Liver (tissue), 9 donors: ENCODE measurements around the gene TLX3. TPM values are rescaled to one million over a fixed set of nuclear protein-coding genes. Genes with fewer than 3 reads are reported as not detected.
A peak's percentile ranks its signal among the peaks of the same experiment; 100 is the strongest.

Experiments used
- DNase-seq: peaks from one replicate; pipeline ENCODE4 v3.0.0-alpha.2; 2017; ENCODE audit warnings: low spot score
- H3K27ac ChIP-seq, 2 donors: one replicate each; pipeline ENCODE4 v1.7.0; 2013; ENCODE audit warnings: inconsistent platforms in 2 of 2, low read length in 2 of 2, control low read depth in 1 of 2, low read depth in 1 of 2, mild to moderate bottlenecking in 1 of 2
- H3K27me3 ChIP-seq, 4 donors: one replicate each; pipeline versions ENCODE4 v1.6.1 to v1.7.0; 2013; ENCODE audit warnings: low read length in 3 of 4, inconsistent platforms in 1 of 4, mild to moderate bottlenecking in 1 of 4, moderate library complexity in 1 of 4; ENCODE audit not compliant: control insufficient read depth in 4 of 4, insufficient read depth in 4 of 4
- H3K36me3 ChIP-seq, 4 donors: one replicate each; pipeline versions ENCODE4 v1.6.1 to v1.7.0; 2013; ENCODE audit warnings: low read length in 3 of 4, mild to moderate bottlenecking in 3 of 4, low read depth in 1 of 4, moderate library complexity in 1 of 4; ENCODE audit not compliant: control insufficient read depth in 4 of 4, insufficient read depth in 3 of 4
- H3K4me1 ChIP-seq, 4 donors: one replicate each; pipeline versions ENCODE4 v1.6.1 to v1.7.0; 2013; ENCODE audit warnings: low read length in 3 of 4, mild to moderate bottlenecking in 3 of 4, moderate library complexity in 1 of 4; ENCODE audit not compliant: control insufficient read depth in 4 of 4, insufficient read depth in 4 of 4
- H3K4me3 ChIP-seq, 3 donors: one replicate each; pipeline versions ENCODE4 v1.6.1 to v1.7.0; 2013; ENCODE audit warnings: low read length in 3 of 3, control low read depth in 1 of 3, low read depth in 1 of 3, mild to moderate bottlenecking in 1 of 3
- H3K9ac ChIP-seq, 2 donors: one replicate each; pipeline ENCODE4 v1.7.0; 2013; ENCODE audit warnings: low read length in 2 of 2, mild to moderate bottlenecking in 2 of 2, moderate library complexity in 2 of 2, control low read depth in 1 of 2, low read depth in 1 of 2
- H3K9me3 ChIP-seq, 4 donors: one replicate each; pipeline versions ENCODE4 v1.6.1 to v1.7.0; 2013; ENCODE audit warnings: low read length in 3 of 4; ENCODE audit not compliant: control insufficient read depth in 4 of 4
- EGR1 ChIP-seq, 2 donors: IDR thresholded peaks; 2 replicates each; pipeline ENCODE4 v1.6.1; 2016 to 2018; ENCODE audit warnings: antibody characterized with exemption in 2 of 2, low read depth in 2 of 2
- FOXA1 ChIP-seq: IDR thresholded peaks from 2 replicates; pipeline ENCODE4 v1.6.1; 2016; ENCODE audit warnings: antibody characterized with exemption
- FOXA2 ChIP-seq: IDR thresholded peaks from 2 replicates; pipeline ENCODE4 v1.6.1; 2016; ENCODE audit warnings: antibody characterized with exemption
- GABPA ChIP-seq, 2 donors: IDR thresholded peaks in 1 of 2; conservative IDR thresholded peaks in 1 of 2; 2 replicates each; pipeline ENCODE4 v1.6.1; 2016; ENCODE audit warnings: antibody characterized with exemption in 2 of 2, mild to moderate bottlenecking in 1 of 2, moderate library complexity in 1 of 2
- HNF4A ChIP-seq, 2 donors: conservative IDR thresholded peaks; 2 replicates each; pipeline ENCODE4 v1.6.1; 2016; ENCODE audit warnings: antibody characterized with exemption in 2 of 2, mild to moderate bottlenecking in 2 of 2
- HNF4G ChIP-seq: IDR thresholded peaks from 2 replicates; pipeline ENCODE4 v1.6.1; 2016; ENCODE audit warnings: antibody characterized with exemption
- JUND ChIP-seq, 2 donors: IDR thresholded peaks; 2 replicates each; pipeline ENCODE4 v1.6.1; 2016; ENCODE audit warnings: antibody characterized with exemption in 2 of 2
- NR2F2 ChIP-seq: IDR thresholded peaks from 2 replicates; pipeline ENCODE4 v1.6.1; 2016; ENCODE audit warnings: antibody characterized with exemption
- RAD21 ChIP-seq, 2 donors: IDR thresholded peaks; 2 replicates each; pipeline ENCODE4 v1.6.1; 2016; ENCODE audit warnings: antibody characterized with exemption in 2 of 2, mild to moderate bottlenecking in 2 of 2
- TAF1 ChIP-seq: conservative IDR thresholded peaks from 2 replicates; pipeline ENCODE4 v1.6.1; 2016; ENCODE audit warnings: antibody characterized with exemption, mild to moderate bottlenecking
- YY1 ChIP-seq: IDR thresholded peaks from 2 replicates; pipeline ENCODE4 v1.6.1; 2016; ENCODE audit warnings: antibody characterized with exemption, mild to moderate bottlenecking
- WGBS: extraction: QIAGEN DNeasy Blood & Tissue Kit; methylation state at CpG from one replicate; pipeline ENCODE4 v1.1.7; 2013; 5-methylcytosine and 5-hydroxymethylcytosine counted together
- polyA plus RNA-seq, 2 donors: library from polyadenylated mRNA; stranded (reverse) in 1 of 2; unstranded in 1 of 2; fragments of 200-250 nt in 1 of 2; fragments of >200 nt in 1 of 2; fragmentation: Nextera tagmentation in 1 of 2; extraction: Ambion mirVana in 1 of 2; gene quantifications; one replicate each; pipeline versions ENCODE4 v1.2.1 to v1.2.3, GENCODE V29; 2013 to 2015
- total RNA-seq, 2 donors: library from RNA; depleted of rRNA; stranded (reverse); fragments of >200 nt; gene quantifications; one replicate each; pipeline ENCODE4 v1.2.3, GENCODE V29; 2014
- TF ChIP-seq, protein P1 (sequence below): fragments of 150-350 bp; IDR thresholded peaks from 2 replicates; pipeline ENCODE4 v1.5.1; 2017; ENCODE audit warnings: improper control_type of control experiment, low read depth, low read length; ENCODE audit not compliant: missing input control
- TF ChIP-seq, protein P2 (sequence below): IDR thresholded peaks from 2 replicates; pipeline ENCODE4 v1.6.1; 2016; ENCODE audit warnings: antibody characterized with exemption
- TF ChIP-seq, protein P3 (sequence below): IDR thresholded peaks from 2 replicates; pipeline ENCODE4 v1.6.1; 2016; ENCODE audit warnings: antibody characterized with exemption
- TF ChIP-seq, protein P4 (sequence below): IDR thresholded peaks from 2 replicates; pipeline ENCODE4 v1.6.1; 2016; ENCODE audit warnings: antibody characterized with exemption, mild to moderate bottlenecking
- TF ChIP-seq, protein P5 (sequence below): IDR thresholded peaks from 2 replicates; pipeline ENCODE4 v1.6.1; 2016; ENCODE audit warnings: antibody characterized with exemption
- donor health status: healthy.
- donor health status: healthy.
- donor health status: healthy.
- donor health status: healthy.
- donor health status: healthy.

TLX3 gene
- total and polyA plus RNA-seq, 4 donors = not detected

DNA sequence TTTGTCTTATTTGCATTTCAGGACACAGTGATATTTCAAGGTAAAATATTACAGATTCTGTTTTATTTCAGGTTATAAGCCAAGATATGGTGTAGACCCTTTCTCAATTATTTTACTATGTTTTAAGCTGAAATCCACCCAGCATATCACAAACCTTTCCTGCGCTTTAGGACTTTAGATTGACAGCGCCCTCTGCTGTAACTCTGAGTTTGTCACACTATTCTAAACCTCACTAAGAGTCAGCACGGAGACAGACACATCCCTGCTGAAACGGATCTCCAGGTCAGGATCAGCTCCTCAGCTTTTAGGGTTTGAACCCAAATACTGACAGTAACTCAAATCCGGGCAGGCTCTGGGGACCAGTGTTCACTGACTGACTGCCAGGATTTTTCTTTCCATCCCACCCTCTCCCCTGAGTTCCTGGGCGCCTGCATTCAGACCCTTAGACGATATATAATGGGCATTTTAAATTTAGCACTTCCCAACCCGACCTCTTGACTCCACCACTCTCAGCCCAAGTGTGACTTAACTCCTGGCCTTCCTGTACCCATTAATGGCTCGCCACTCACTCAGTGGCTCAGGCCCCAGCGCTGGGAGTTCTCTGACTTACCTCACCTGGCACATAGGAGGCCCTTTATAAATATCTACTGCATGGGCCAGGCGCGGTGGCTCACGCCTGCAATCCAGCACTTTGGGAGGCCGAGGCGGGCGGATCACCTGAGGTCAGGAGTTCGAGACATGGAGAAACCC is 33.5 kb downstream of the TLX3 start:
- Histone ChIP-seq H3K27me3 (peaks cover 0 to 3% (median 0%) of the 10 kb centered on the region in 4 donors), H3K9me3 (no peaks in the 10 kb centered on the region), H3K9ac (no peak overlapping the region), H3K4me1 (no peaks in the 10 kb centered on the region), H3K27ac (no peak overlapping the region), H3K36me3 (no peaks in the 10 kb centered on the region), H3K4me3 (no peak overlapping the region)
- TF ChIP-seq RAD21 (IDR thresholded peaks at IDR 0.05) (peak; percentile 79 to 84), TAF1 (no peak), GABPA (IDR thresholded peaks at IDR 0.05 in 1 of 2, conservative IDR thresholded peaks at IDR 0.05 in 1 of 2) (no peak), NR2F2 (no peak), EGR1 (IDR thresholded peaks at IDR 0.05; ENCODE audit: low read depth in 2 of 2) (no peak), FOXA1 (no peak), HNF4A (conservative IDR thresholded peaks at IDR 0.05) (no peak), JUND (IDR thresholded peaks at IDR 0.05) (no peak), HNF4G (no peak), FOXA2 (no peak), YY1 (no peak)
- TF ChIP-seq, protein P1, sequence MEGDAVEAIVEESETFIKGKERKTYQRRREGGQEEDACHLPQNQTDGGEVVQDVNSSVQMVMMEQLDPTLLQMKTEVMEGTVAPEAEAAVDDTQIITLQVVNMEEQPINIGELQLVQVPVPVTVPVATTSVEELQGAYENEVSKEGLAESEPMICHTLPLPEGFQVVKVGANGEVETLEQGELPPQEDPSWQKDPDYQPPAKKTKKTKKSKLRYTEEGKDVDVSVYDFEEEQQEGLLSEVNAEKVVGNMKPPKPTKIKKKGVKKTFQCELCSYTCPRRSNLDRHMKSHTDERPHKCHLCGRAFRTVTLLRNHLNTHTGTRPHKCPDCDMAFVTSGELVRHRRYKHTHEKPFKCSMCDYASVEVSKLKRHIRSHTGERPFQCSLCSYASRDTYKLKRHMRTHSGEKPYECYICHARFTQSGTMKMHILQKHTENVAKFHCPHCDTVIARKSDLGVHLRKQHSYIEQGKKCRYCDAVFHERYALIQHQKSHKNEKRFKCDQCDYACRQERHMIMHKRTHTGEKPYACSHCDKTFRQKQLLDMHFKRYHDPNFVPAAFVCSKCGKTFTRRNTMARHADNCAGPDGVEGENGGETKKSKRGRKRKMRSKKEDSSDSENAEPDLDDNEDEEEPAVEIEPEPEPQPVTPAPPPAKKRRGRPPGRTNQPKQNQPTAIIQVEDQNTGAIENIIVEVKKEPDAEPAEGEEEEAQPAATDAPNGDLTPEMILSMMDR = peak; percentile 66
- TF ChIP-seq, protein P2, sequence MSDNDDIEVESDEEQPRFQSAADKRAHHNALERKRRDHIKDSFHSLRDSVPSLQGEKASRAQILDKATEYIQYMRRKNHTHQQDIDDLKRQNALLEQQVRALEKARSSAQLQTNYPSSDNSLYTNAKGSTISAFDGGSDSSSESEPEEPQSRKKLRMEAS = no peak
- TF ChIP-seq, protein P3, sequence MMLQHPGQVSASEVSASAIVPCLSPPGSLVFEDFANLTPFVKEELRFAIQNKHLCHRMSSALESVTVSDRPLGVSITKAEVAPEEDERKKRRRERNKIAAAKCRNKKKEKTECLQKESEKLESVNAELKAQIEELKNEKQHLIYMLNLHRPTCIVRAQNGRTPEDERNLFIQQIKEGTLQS = no peak
- TF ChIP-seq, protein P4, sequence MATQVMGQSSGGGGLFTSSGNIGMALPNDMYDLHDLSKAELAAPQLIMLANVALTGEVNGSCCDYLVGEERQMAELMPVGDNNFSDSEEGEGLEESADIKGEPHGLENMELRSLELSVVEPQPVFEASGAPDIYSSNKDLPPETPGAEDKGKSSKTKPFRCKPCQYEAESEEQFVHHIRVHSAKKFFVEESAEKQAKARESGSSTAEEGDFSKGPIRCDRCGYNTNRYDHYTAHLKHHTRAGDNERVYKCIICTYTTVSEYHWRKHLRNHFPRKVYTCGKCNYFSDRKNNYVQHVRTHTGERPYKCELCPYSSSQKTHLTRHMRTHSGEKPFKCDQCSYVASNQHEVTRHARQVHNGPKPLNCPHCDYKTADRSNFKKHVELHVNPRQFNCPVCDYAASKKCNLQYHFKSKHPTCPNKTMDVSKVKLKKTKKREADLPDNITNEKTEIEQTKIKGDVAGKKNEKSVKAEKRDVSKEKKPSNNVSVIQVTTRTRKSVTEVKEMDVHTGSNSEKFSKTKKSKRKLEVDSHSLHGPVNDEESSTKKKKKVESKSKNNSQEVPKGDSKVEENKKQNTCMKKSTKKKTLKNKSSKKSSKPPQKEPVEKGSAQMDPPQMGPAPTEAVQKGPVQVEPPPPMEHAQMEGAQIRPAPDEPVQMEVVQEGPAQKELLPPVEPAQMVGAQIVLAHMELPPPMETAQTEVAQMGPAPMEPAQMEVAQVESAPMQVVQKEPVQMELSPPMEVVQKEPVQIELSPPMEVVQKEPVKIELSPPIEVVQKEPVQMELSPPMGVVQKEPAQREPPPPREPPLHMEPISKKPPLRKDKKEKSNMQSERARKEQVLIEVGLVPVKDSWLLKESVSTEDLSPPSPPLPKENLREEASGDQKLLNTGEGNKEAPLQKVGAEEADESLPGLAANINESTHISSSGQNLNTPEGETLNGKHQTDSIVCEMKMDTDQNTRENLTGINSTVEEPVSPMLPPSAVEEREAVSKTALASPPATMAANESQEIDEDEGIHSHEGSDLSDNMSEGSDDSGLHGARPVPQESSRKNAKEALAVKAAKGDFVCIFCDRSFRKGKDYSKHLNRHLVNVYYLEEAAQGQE = no peak
- WGBS = 52% methylated on average over 17 of the region's 17 CpGs
- DNase-seq = no peak

DNA sequence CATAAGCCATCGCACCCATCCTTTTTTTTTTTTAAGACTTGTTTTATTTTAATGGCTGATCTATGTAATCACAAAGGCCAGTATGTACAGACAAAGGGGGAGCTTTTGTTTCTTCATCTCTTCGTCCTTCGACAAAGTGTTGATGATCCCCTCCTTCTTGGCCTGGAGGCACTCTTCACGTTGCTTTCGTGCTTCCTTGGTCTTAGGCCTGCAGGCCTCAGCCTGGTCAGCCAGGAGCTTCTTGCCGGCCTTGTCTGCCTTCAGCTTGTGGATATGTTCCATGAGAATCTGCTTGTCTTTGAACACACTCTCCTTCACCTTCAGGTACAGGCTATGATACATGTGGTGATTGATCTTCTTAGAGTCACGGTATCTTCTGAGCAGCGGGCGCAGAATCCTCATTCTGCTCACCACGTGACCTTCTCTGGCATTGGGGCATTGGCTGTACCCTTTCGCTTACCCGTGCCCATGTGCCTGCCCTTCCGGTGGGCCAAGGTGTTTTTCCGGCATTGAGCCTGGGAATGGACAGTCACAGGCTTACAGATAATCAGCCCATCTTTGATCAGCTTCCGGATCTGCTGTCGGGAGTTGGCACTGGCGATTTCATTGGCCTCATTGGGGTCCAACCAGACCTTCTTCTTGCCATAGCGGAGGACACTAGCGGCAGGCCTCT is 36.0 kb downstream of the TLX3 start:
- Histone ChIP-seq H3K9ac (no peak overlapping the region), H3K4me3 (no peak overlapping the region), H3K9me3 (no peaks in the 10 kb centered on the region), H3K4me1 (no peaks in the 10 kb centered on the region), H3K36me3 (no peaks in the 10 kb centered on the region), H3K27me3 (peaks cover 0 to 2% (median 0%) of the 10 kb centered on the region in 4 donors), H3K27ac (no peak overlapping the region)
- no peak for DNase-seq
- TF ChIP-seq HNF4G (no peak), YY1 (no peak), JUND (IDR thresholded peaks at IDR 0.05) (no peak)
- TF ChIP-seq, protein P2 = no peak
- TF ChIP-seq, protein P4 = no peak
- TF ChIP-seq, protein P5, sequence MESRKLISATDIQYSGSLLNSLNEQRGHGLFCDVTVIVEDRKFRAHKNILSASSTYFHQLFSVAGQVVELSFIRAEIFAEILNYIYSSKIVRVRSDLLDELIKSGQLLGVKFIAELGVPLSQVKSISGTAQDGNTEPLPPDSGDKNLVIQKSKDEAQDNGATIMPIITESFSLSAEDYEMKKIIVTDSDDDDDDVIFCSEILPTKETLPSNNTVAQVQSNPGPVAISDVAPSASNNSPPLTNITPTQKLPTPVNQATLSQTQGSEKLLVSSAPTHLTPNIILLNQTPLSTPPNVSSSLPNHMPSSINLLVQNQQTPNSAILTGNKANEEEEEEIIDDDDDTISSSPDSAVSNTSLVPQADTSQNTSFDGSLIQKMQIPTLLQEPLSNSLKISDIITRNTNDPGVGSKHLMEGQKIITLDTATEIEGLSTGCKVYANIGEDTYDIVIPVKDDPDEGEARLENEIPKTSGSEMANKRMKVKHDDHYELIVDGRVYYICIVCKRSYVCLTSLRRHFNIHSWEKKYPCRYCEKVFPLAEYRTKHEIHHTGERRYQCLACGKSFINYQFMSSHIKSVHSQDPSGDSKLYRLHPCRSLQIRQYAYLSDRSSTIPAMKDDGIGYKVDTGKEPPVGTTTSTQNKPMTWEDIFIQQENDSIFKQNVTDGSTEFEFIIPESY = no peak
- TF ChIP-seq, protein P3 = no peak
- 94% methylated on average over 19 of the region's 19 CpGs for WGBS
